IMR-90 (cell line): ENCODE data around the gene COL12A1. TPM values are rescaled to one million over a fixed set of nuclear protein-coding genes. Genes with fewer than 3 reads are reported as not detected.

Source experiments
- ATAC-seq: fragments of 200-7000 bp; cut with Tn5 transposase; 2 replicates; pipeline ENCODE4 v1.9.1; 2020; ENCODE audit warnings: low read depth, mild to moderate bottlenecking, moderate library complexity
- BruUV-seq: library from RNA; stranded (reverse); fragments of 400-500 nt; replicated peaks from 2 replicates; lab custom pipeline; 2021; lab: Mats Ljungman, UMichigan
- CTCF ChIA-PET: fragments of 300-600 bp; formaldehyde crosslinking; extraction: SDS; loops from one replicate; lab custom pipeline; 2021; ENCODE audit warnings: antibody characterized with exemption; lab: Yijun Ruan, JAX
- POLR2A ChIA-PET: fragments of 300-600 bp; sonication (Branson Sonifier 250); formaldehyde crosslinking; loops from one replicate; lab custom pipeline; 2022; ENCODE audit warnings: antibody characterized with exemption; ENCODE audit not compliant: unreplicated experiment; lab: Charles Lee
- DNase-seq: peaks from one replicate; pipeline ENCODE4 v3.0.0; 2013
- H2AFZ ChIP-seq: replicated peaks from 2 replicates; pipeline ENCODE3; 2013; ENCODE audit warnings: low read length, mild to moderate bottlenecking; ENCODE audit not compliant: poor library complexity
- H2AK5ac ChIP-seq: 2 replicates; pipeline ENCODE4 v1.6.1; 2013; ENCODE audit warnings: low read depth, low read length, inconsistent platforms
- H2AK9ac ChIP-seq: replicated peaks from 2 replicates; pipeline ENCODE3; 2013; ENCODE audit warnings: mild to moderate bottlenecking, low read depth, low read length, moderate library complexity; ENCODE audit not compliant: poor library complexity
- H2BK120ac ChIP-seq: 2 replicates; pipeline ENCODE4 v1.6.1; 2013; ENCODE audit warnings: low read depth, low read length, inconsistent platforms
- H2BK15ac ChIP-seq: 3 replicates; pipeline ENCODE4 v1.6.1; 2013; ENCODE audit warnings: low read depth, low read length, inconsistent platforms
- H2BK20ac ChIP-seq: 2 replicates; pipeline ENCODE4 v1.6.1; 2013; ENCODE audit warnings: low read depth, mild to moderate bottlenecking, inconsistent platforms, low read length, moderate library complexity
- H2BK5ac ChIP-seq: 2 replicates; pipeline ENCODE4 v1.6.1; 2013; ENCODE audit warnings: mild to moderate bottlenecking, low read depth, low read length, inconsistent platforms; ENCODE audit not compliant: poor library complexity, severe bottlenecking
- H3K14ac ChIP-seq: replicated peaks from 2 replicates; pipeline ENCODE4 v1.6.1; 2013; ENCODE audit warnings: low read depth, low read length, inconsistent platforms
- H3K18ac ChIP-seq: 2 replicates; pipeline ENCODE4 v1.6.1; 2013; ENCODE audit warnings: low read depth, low read length, control low read depth
- H3K23ac ChIP-seq: 2 replicates; pipeline ENCODE4 v1.6.1; 2013; ENCODE audit warnings: low read depth, low read length, inconsistent platforms
- H3K27ac ChIP-seq: 2 replicates; pipeline ENCODE4 v1.5.1; 2013; ENCODE audit warnings: mild to moderate bottlenecking, control low read depth, low read length; ENCODE audit not compliant: insufficient read depth
- H3K27me3 ChIP-seq: 2 replicates; pipeline ENCODE4 v1.6.1; 2013; ENCODE audit warnings: low read length; ENCODE audit not compliant: control insufficient read depth, insufficient read depth
- H3K36me3 ChIP-seq: 2 replicates; pipeline ENCODE4 v1.6.1; 2013; ENCODE audit warnings: low read length, mixed read lengths; ENCODE audit not compliant: control insufficient read depth, insufficient read depth
- H3K4ac ChIP-seq: 2 replicates; pipeline ENCODE4 v1.6.1; 2013; ENCODE audit warnings: low read depth, low read length, inconsistent platforms
- H3K4me1 ChIP-seq: 2 replicates; pipeline ENCODE4 v1.6.1; 2013; ENCODE audit warnings: low read length, mixed read lengths; ENCODE audit not compliant: control insufficient read depth, insufficient read depth
- H3K4me2 ChIP-seq: 2 replicates; pipeline ENCODE4 v1.6.1; 2013; ENCODE audit warnings: low read depth, mild to moderate bottlenecking, control low read depth, low read length, moderate library complexity
- H3K4me3 ChIP-seq: 2 replicates; pipeline ENCODE4 v1.5.1; 2013; ENCODE audit warnings: low read depth, mild to moderate bottlenecking, control low read depth, low read length, moderate library complexity; ENCODE audit not compliant: insufficient read depth
- H3K56ac ChIP-seq: 2 replicates; pipeline ENCODE4 v1.6.1; 2013; ENCODE audit warnings: low read length, inconsistent platforms; ENCODE audit not compliant: insufficient read depth; ENCODE audit errors: extremely low read depth
- H3K79me1 ChIP-seq, 2 experiments: 2 replicates each; pipeline ENCODE4 v1.6.1; 2013; ENCODE audit warnings: low read length in 2 of 2, inconsistent platforms in 1 of 2, low read depth in 1 of 2
- H3K9ac ChIP-seq: 2 replicates; pipeline ENCODE4 v1.6.1; 2013; ENCODE audit warnings: low read depth, low read length, control low read depth
- H3K9me1 ChIP-seq: 2 replicates; pipeline ENCODE4 v1.6.1; 2013; ENCODE audit warnings: low read length, inconsistent platforms; ENCODE audit not compliant: insufficient read depth
- H3K9me3 ChIP-seq: 2 replicates; pipeline ENCODE4 v1.6.1; 2013; ENCODE audit warnings: low read length; ENCODE audit not compliant: control insufficient read depth, insufficient read depth
- H4K20me1 ChIP-seq: 2 replicates; pipeline ENCODE4 v1.6.1; 2013; ENCODE audit warnings: low read length, inconsistent platforms; ENCODE audit not compliant: insufficient read depth
- H4K5ac ChIP-seq: 2 replicates; pipeline ENCODE4 v1.6.1; 2013; ENCODE audit warnings: mild to moderate bottlenecking, low read depth, low read length, control low read depth
- H4K8ac ChIP-seq, 2 experiments: 2 replicates each; pipeline ENCODE4 v1.6.1; 2013; ENCODE audit warnings: low read depth in 2 of 2, low read length in 2 of 2, control low read depth in 1 of 2, inconsistent platforms in 1 of 2
- H4K91ac ChIP-seq: 2 replicates; pipeline ENCODE4 v1.6.1; 2013; ENCODE audit warnings: low read depth, low read length, inconsistent platforms; ENCODE audit not compliant: insufficient read depth
- CEBPB ChIP-seq: IDR thresholded peaks from 2 replicates; pipeline ENCODE4 v1.6.1; 2012; ENCODE audit warnings: low read depth, low read length, improper control_type of control experiment
- FOS ChIP-seq: fragments of 150-350 bp; IDR thresholded peaks from 2 replicates; pipeline ENCODE4 v1.6.1; 2016; ENCODE audit warnings: low read depth, low read length
- MAFK ChIP-seq: IDR thresholded peaks from 2 replicates; pipeline ENCODE4 v1.6.1; 2012; ENCODE audit warnings: low read depth, low read length, improper control_type of control experiment
- MAZ ChIP-seq: IDR thresholded peaks from 2 replicates; pipeline ENCODE4 v1.6.1; 2012; ENCODE audit warnings: low read depth, mild to moderate bottlenecking, low read length, improper control_type of control experiment, moderate library complexity, borderline replicate concordance
- MXI1 ChIP-seq: IDR thresholded peaks from 2 replicates; pipeline ENCODE4 v1.6.1; 2012; ENCODE audit warnings: low read depth, mild to moderate bottlenecking, low read length, moderate library complexity, borderline replicate concordance
- POLR2A ChIP-seq: IDR thresholded peaks from 2 replicates; pipeline ENCODE4 v1.6.1; 2012; ENCODE audit warnings: mild to moderate bottlenecking, low read depth, low read length
- RCOR1 ChIP-seq: IDR thresholded peaks from 2 replicates; pipeline ENCODE4 v1.6.1; 2012; ENCODE audit warnings: mild to moderate bottlenecking, low read length, improper control_type of control experiment; ENCODE audit not compliant: insufficient replicate concordance
- RFX5 ChIP-seq: IDR thresholded peaks from 2 replicates; pipeline ENCODE4 v1.8.0; 2012; ENCODE audit warnings: low read depth, mild to moderate bottlenecking, low read length, moderate library complexity
- SMC3 ChIP-seq: fragments of 150-350 bp; IDR thresholded peaks from 2 replicates; pipeline ENCODE4 v1.6.1; 2016; ENCODE audit warnings: low read depth, mild to moderate bottlenecking, antibody characterized with exemption, low read length, moderate library complexity
- WGBS, 2 experiments: methylation state at CpG; one replicate each; pipeline versions ENCODE4 v1.1.5 to v1.1.7; 2013; ENCODE audit warnings: missing lambda C conversion rate in 2 of 2; ENCODE audit not compliant: insufficient read length in 1 of 2; ENCODE audit errors: extremely low coverage in 2 of 2; 5-methylcytosine and 5-hydroxymethylcytosine counted together
- dilution Hi-C: fragments of 300-500 bp; cut with HindIII; formaldehyde crosslinking; loops from one replicate; pipeline ENCODE4 v1.14.3; 2018; ENCODE audit warnings: low sequenced_read_pairs; ENCODE audit not compliant: unreplicated experiment
- in situ Hi-C: fragments of 300-500 bp; cut with MboI; formaldehyde crosslinking; loops from 3 replicates; pipeline ENCODE4 v1.14.3; 2019; ENCODE audit warnings: low sequenced_read_pairs, inconsistent platforms, mixed read lengths
- intact Hi-C: fragments of 100-400 bp; cut with micrococcal nuclease; formaldehyde crosslinking; loops from 2 replicates; pipeline ENCODE4 v1.10.0; 2022
- polyA plus RNA-seq, 3 experiments: library from polyadenylated mRNA; depleted of rRNA; stranded (reverse); fragments of >200 nt; gene quantifications; 2 replicates each; pipeline ENCODE4 v1.2.3, GENCODE V29; 2012; ENCODE audit warnings: low replicate concordance in 1 of 3
- total RNA-seq: library from RNA; depleted of rRNA; stranded (reverse); fragments of >200 nt; gene quantifications from 2 replicates; pipeline ENCODE4 v1.2.3, GENCODE V29; 2012
- TF ChIP-seq, protein P1 (sequence below): fragments of 150-350 bp; IDR thresholded peaks from 2 replicates; pipeline ENCODE4 v1.6.1; 2016; ENCODE audit warnings: low read depth, mild to moderate bottlenecking, low read length, moderate library complexity, borderline replicate concordance
- TF ChIP-seq, protein P2 (sequence below): conservative IDR thresholded peaks from 2 replicates; pipeline ENCODE4 v1.5.1; 2012; ENCODE audit warnings: mild to moderate bottlenecking, low read depth, low read length, improper control_type of control experiment
- TF ChIP-seq, protein P3 (sequence below): fragments of 150-350 bp; IDR thresholded peaks from 2 replicates; pipeline ENCODE4 v1.6.1; 2017; ENCODE audit warnings: mild to moderate bottlenecking, antibody characterized with exemption, low read length, low read depth

The COL12A1 gene
- total and polyA plus RNA-seq, 2 of the 4 experiments (the other 2 are of a cell fraction) = 350 to 452 TPM

DNA sequence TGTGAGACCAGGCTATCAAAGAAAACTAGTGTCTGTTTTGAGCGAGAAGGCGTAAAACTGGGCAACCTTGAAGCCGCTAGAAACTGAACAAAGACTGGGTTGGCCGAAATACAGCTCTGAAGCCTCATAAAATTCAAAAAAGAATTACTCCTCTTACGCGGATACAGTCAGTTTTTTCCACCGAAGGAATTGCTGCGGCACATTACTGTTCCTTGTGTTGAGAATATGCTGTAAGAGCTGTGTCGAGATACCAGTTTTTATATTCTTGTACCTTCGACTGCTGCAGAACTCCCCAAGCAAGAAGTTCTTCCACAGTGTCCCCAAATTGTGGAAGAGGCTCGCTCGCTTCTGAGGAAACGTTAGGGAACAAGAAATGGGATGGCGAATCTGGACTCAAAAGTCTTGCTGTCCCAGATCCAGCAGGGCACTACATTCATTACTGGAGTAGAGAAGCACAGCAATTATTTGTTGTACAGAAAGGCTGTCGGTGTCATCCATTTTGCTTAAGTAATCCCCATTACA is 38.3 kb upstream of the COL12A1 start:
- H2AFZ ChIP-seq = peak overlapping the region; percentile 92
- no peak overlapping the region for H2BK15ac ChIP-seq
- peak overlapping the region; percentile 78 for H4K5ac ChIP-seq
- H4K8ac ChIP-seq = peak overlapping the region; percentile 81 to 96
- peak; percentile 12 for DNase-seq
- peak overlapping the region; percentile 33 for H2AK9ac ChIP-seq
- no peaks in the 10 kb centered on the region; the same call in 1 of the 2 replicates for H4K20me1 ChIP-seq
- peak overlapping the region; percentile 79 for H3K4ac ChIP-seq
- H3K56ac ChIP-seq = peak overlapping the region; percentile 80
- peaks cover 6 to 8% of the 10 kb centered on the region in 2 experiments; a peak in 3 of 4 replicates for H3K79me1 ChIP-seq
- peak overlapping the region; percentile 90 for H3K14ac ChIP-seq
- no peak overlapping the region for H2BK20ac ChIP-seq
- H3K36me3 ChIP-seq = peaks cover 3% of the 10 kb centered on the region
- no peak for TF ChIP-seq FOS
- TF ChIP-seq MXI1 = no peak
- no peak for TF ChIP-seq CEBPB
- no peak for TF ChIP-seq POLR2A
- no peak for TF ChIP-seq MAFK
- TF ChIP-seq, protein P1, sequence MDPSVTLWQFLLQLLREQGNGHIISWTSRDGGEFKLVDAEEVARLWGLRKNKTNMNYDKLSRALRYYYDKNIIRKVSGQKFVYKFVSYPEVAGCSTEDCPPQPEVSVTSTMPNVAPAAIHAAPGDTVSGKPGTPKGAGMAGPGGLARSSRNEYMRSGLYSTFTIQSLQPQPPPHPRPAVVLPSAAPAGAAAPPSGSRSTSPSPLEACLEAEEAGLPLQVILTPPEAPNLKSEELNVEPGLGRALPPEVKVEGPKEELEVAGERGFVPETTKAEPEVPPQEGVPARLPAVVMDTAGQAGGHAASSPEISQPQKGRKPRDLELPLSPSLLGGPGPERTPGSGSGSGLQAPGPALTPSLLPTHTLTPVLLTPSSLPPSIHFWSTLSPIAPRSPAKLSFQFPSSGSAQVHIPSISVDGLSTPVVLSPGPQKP = no peak
- TF ChIP-seq MAZ = no peak
- TF ChIP-seq, protein P2, sequence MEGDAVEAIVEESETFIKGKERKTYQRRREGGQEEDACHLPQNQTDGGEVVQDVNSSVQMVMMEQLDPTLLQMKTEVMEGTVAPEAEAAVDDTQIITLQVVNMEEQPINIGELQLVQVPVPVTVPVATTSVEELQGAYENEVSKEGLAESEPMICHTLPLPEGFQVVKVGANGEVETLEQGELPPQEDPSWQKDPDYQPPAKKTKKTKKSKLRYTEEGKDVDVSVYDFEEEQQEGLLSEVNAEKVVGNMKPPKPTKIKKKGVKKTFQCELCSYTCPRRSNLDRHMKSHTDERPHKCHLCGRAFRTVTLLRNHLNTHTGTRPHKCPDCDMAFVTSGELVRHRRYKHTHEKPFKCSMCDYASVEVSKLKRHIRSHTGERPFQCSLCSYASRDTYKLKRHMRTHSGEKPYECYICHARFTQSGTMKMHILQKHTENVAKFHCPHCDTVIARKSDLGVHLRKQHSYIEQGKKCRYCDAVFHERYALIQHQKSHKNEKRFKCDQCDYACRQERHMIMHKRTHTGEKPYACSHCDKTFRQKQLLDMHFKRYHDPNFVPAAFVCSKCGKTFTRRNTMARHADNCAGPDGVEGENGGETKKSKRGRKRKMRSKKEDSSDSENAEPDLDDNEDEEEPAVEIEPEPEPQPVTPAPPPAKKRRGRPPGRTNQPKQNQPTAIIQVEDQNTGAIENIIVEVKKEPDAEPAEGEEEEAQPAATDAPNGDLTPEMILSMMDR = no peak
- no peak for TF ChIP-seq RCOR1
- TF ChIP-seq RFX5 = no peak
- TF ChIP-seq, protein P3, sequence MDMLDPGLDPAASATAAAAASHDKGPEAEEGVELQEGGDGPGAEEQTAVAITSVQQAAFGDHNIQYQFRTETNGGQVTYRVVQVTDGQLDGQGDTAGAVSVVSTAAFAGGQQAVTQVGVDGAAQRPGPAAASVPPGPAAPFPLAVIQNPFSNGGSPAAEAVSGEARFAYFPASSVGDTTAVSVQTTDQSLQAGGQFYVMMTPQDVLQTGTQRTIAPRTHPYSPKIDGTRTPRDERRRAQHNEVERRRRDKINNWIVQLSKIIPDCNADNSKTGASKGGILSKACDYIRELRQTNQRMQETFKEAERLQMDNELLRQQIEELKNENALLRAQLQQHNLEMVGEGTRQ = no peak
- no peak for TF ChIP-seq SMC3
- peak overlapping the region; percentile 70 for H3K27ac ChIP-seq
- H3K27me3 ChIP-seq = no peaks in the 10 kb centered on the region
- WGBS, 2 experiments = 20% methylated on average over 2 of the region's 15 CpGs; no CpG with 5 or more reads in 1 of the 2 experiments
- intact Hi-C loops (no loop called here), dilution Hi-C loops (no loop called here), in situ Hi-C loops (no loop called here)
- no peaks in the 10 kb centered on the region for H3K9me1 ChIP-seq
- peak overlapping the region; percentile 76 for H3K9ac ChIP-seq
- H2AK5ac ChIP-seq = peak overlapping the region; percentile 41; the same call in 1 of the 2 replicates
- H3K23ac ChIP-seq = peak overlapping the region; percentile 84
- no TSS peak for BruUV-seq
- H3K18ac ChIP-seq = peak overlapping the region; percentile 58; the same call in 1 of the 2 replicates
- H3K4me1 ChIP-seq = no peaks in the 10 kb centered on the region
- POLR2A ChIA-PET = no interaction called here
- peak overlapping the region; percentile 80 for H4K91ac ChIP-seq
- peak overlapping the region; percentile 80 for H3K4me2 ChIP-seq
- CTCF ChIA-PET = no interaction called here
- no peaks in the 10 kb centered on the region for H3K9me3 ChIP-seq
- ATAC-seq = peak; percentile 25
- peak overlapping the region; percentile 81 for H2BK5ac ChIP-seq
- H2BK120ac ChIP-seq = peak overlapping the region; percentile 41; the same call in 1 of the 2 replicates
- peak overlapping the region; percentile 81 for H3K4me3 ChIP-seq
